Endothelial cell of umbilical vein (primary cell): ENCODE results near the gene MAL. TPM values are rescaled to one million over a fixed set of nuclear protein-coding genes. Genes with fewer than 3 reads are reported as not detected.

ENCODE experiments used
- BruUV-seq: library from RNA; stranded (reverse); fragments of 400-500 nt; replicated peaks from 2 replicates; lab custom pipeline; 2021; lab: Mats Ljungman, UMichigan
- CTCF ChIA-PET: fragments of 300-600, 350-600 bp; sonication (Branson Sonifier 250); formaldehyde crosslinking; loops from one replicate; lab custom pipeline; 2021; ENCODE audit warnings: antibody characterized with exemption, inconsistent platforms; lab: Charles Lee
- POLR2A ChIA-PET: fragments of 300-600, 350-600 bp; sonication (Branson Sonifier 250); formaldehyde crosslinking; loops from one replicate; lab custom pipeline; 2021; ENCODE audit warnings: antibody characterized with exemption, inconsistent platforms; lab: Charles Lee
- DNase-seq: peaks from one replicate; pipeline ENCODE4 v3.0.0-alpha.2; 2011; ENCODE audit warnings: low read depth, low spot score
- FAIRE-seq: peaks from 2 replicates; lab custom pipeline; 2011; peaks lifted over from hg19 to GRCh38; lab: Jason Lieb, UNC
- H2AFZ ChIP-seq: 2 replicates; pipeline ENCODE4 v1.6.0; 2012; ENCODE audit warnings: low read depth, low read length, control low read depth, inconsistent platforms
- H3K27ac ChIP-seq: 2 replicates; pipeline ENCODE4 v1.5.1; 2011; ENCODE audit warnings: low read depth, mild to moderate bottlenecking, control low read depth, low read length, moderate library complexity; ENCODE audit not compliant: insufficient read depth
- H3K27me3 ChIP-seq, 2 experiments: 2 replicates each; pipeline versions ENCODE4 v1.6.0 to v1.6.1; 2011; ENCODE audit warnings: low read length in 2 of 2, mixed read lengths in 1 of 2; ENCODE audit not compliant: control insufficient read depth in 2 of 2, insufficient read depth in 2 of 2
- H3K36me3 ChIP-seq, 2 experiments: 2 replicates in 1 of 2; 3 replicates in 1 of 2; pipeline ENCODE4 v1.5.1; 2011; ENCODE audit warnings: low read length in 2 of 2, mild to moderate bottlenecking in 1 of 2, moderate library complexity in 1 of 2; ENCODE audit not compliant: control insufficient read depth in 2 of 2, insufficient read depth in 2 of 2; ENCODE audit errors: extremely low read depth in 1 of 2
- H3K4me1 ChIP-seq: 3 replicates; pipeline ENCODE4 v1.5.1; 2011; ENCODE audit warnings: mild to moderate bottlenecking, low read length; ENCODE audit not compliant: control insufficient read depth, insufficient read depth; ENCODE audit errors: extremely low read depth
- H3K4me2 ChIP-seq: 2 replicates; pipeline ENCODE4 v1.6.1; 2011; ENCODE audit warnings: low read length, control low read depth, mixed read lengths; ENCODE audit not compliant: insufficient read depth
- H3K4me3 ChIP-seq, 3 experiments: fragments of 200-600 bp in 1 of 3; sonication (generic), shearing (Covaris generic) in 1 of 3; replicated peaks in 1 of 3; 2 replicates each; pipeline ENCODE4 v1.5.1; 2011 to 2016; ENCODE audit warnings: control low read depth in 3 of 3, low read length in 3 of 3, mild to moderate bottlenecking in 2 of 3, inconsistent platforms in 1 of 3, low read depth in 1 of 3, moderate library complexity in 1 of 3; ENCODE audit not compliant: insufficient read depth in 1 of 3
- H3K79me2 ChIP-seq: 2 replicates; pipeline ENCODE4 v1.6.0; 2012; ENCODE audit warnings: low read length, inconsistent platforms; ENCODE audit not compliant: control insufficient read depth, insufficient read depth
- H3K9ac ChIP-seq: replicated peaks from 2 replicates; pipeline ENCODE3; 2011; ENCODE audit warnings: low read length, control low read depth; ENCODE audit not compliant: insufficient read depth; ENCODE audit errors: extremely low read depth
- H3K9me1 ChIP-seq: replicated peaks from 3 replicates; pipeline ENCODE4 v1.6.0; 2011; ENCODE audit warnings: mild to moderate bottlenecking, low read length; ENCODE audit not compliant: control insufficient read depth, insufficient read depth; ENCODE audit errors: extremely low read depth
- H3K9me3 ChIP-seq: replicated peaks from 2 replicates; pipeline ENCODE4 v1.5.1; 2012; ENCODE audit warnings: low read length, inconsistent platforms; ENCODE audit not compliant: control insufficient read depth, insufficient read depth
- H4K20me1 ChIP-seq: replicated peaks from 2 replicates; pipeline ENCODE3; 2011; ENCODE audit warnings: mild to moderate bottlenecking, low read length; ENCODE audit not compliant: control insufficient read depth, insufficient read depth; ENCODE audit errors: extremely low read depth
- EZH2 ChIP-seq: IDR thresholded peaks from 2 replicates; pipeline ENCODE4 v1.6.1; 2012; ENCODE audit warnings: borderline replicate concordance, low read depth, mild to moderate bottlenecking, moderate library complexity, low read length, inconsistent platforms; ENCODE audit not compliant: severe bottlenecking
- FOS ChIP-seq: IDR thresholded peaks from 2 replicates; pipeline ENCODE4 v1.6.1; 2011; ENCODE audit warnings: mild to moderate bottlenecking, low read length, moderate library complexity, borderline replicate concordance; ENCODE audit not compliant: insufficient read depth
- GATA2 ChIP-seq: IDR thresholded peaks from 2 replicates; pipeline ENCODE4 v1.7.0; 2011; ENCODE audit warnings: low read depth, mild to moderate bottlenecking, moderate library complexity, mixed read lengths, low read length; ENCODE audit not compliant: insufficient read length, insufficient read depth
- JUN ChIP-seq: IDR thresholded peaks from 2 replicates; pipeline ENCODE4 v1.6.1; 2011; ENCODE audit warnings: borderline replicate concordance, low read depth; ENCODE audit not compliant: insufficient read length, insufficient read depth
- MAX ChIP-seq: IDR thresholded peaks from 2 replicates; pipeline ENCODE4 v1.6.1; 2011; ENCODE audit not compliant: insufficient read depth, insufficient read length
- MYC ChIP-seq: IDR thresholded peaks from one replicate; pipeline ENCODE4 v1.6.1; 2011; ENCODE audit warnings: mild to moderate bottlenecking, low read depth, low read length
- POLR2A ChIP-seq: IDR thresholded peaks from 2 replicates; pipeline ENCODE4 v1.6.1; 2012; ENCODE audit warnings: low read depth, mild to moderate bottlenecking, control low read depth, low read length
- POLR2AphosphoS5 ChIP-seq: IDR thresholded peaks from 2 replicates; pipeline ENCODE4 v1.6.1; 2012; ENCODE audit warnings: low read depth, mild to moderate bottlenecking, control low read depth, low read length, moderate library complexity; ENCODE audit not compliant: insufficient read depth
- dilution Hi-C: fragments of 300-500 bp; cut with MboI; formaldehyde crosslinking; loops from one replicate; pipeline ENCODE4 v1.15.0; 2019; ENCODE audit warnings: low sequenced_read_pairs; ENCODE audit not compliant: extremely low pct_ligation_motif_present
- intact Hi-C: fragments of 100-400 bp; cut with micrococcal nuclease; formaldehyde crosslinking; loops from one replicate; pipeline ENCODE4 v1.10.0; 2022
- polyA plus RNA-seq, 4 experiments: library from polyadenylated mRNA; depleted of rRNA in 3 of 4; stranded (reverse) in 3 of 4; unstranded in 1 of 4; fragments of >200 nt; gene quantifications; 2 replicates each; pipeline versions ENCODE4 v1.2.1 to v1.2.3, GENCODE V29; 2011 to 2012; ENCODE audit warnings: missing spikeins in 1 of 4
- total RNA-seq: library from RNA; stranded (reverse); gene quantifications from 2 replicates; pipeline ENCODE4 v1.2.3, GENCODE V29; 2021
- TF ChIP-seq, protein P1 (sequence below), 2 donors: IDR thresholded peaks; 1 replicate in 1 of 2; 2 replicates in 1 of 2; pipeline ENCODE4 v1.5.1; 2011; ENCODE audit warnings: low read length in 2 of 2, mild to moderate bottlenecking in 2 of 2, moderate library complexity in 2 of 2, control low read depth in 1 of 2, inconsistent platforms in 1 of 2, low read depth in 1 of 2; ENCODE audit not compliant: insufficient read depth in 1 of 2; ENCODE audit errors: extremely low read depth in 1 of 2

The MAL gene
- total and polyA plus RNA-seq, 2 donors (not counting 3 experiments of a cell fraction or from before 2014, with no cell fraction given): not detected

DNA sequence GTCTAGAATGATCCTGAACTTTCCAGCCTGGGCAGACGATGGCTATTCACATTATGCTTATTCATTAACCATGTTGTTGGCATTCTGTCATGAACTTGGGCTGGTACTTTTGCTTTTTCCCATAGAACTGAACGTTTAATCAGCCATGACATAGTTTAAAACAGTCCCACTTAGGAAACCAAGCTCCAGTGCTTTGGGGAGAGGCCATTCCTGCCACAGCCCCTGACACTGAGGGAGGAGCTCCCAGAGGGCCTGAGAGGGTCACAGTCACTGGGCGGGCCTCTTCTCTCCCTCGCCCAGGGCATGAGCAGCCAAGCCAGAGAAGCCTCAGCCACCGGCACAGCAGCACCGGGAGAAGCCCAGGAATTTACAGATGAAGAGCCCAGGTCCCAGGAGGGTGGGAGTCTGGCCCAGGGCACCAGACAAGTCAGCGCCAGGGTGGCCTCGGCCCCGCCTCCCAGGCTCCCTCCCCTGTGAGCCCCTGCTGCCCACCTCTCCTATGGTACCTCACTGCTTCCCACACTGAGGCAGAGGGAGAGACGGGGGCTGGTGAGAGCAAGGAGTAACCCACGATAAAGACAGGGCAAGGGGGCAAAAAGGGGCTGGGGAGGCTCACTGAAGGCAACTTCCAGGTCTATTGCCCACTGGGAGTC is 33.6 kb downstream of the MAL start:
- no peaks in the 10 kb centered on the region for H3K36me3 ChIP-seq
- H4K20me1 ChIP-seq: no peaks in the 10 kb centered on the region
- no peak overlapping the region for H2AFZ ChIP-seq
- H3K4me2 ChIP-seq: no peak overlapping the region
- H3K27ac ChIP-seq: no peak overlapping the region
- POLR2A ChIA-PET: no interaction called here
- H3K4me3 ChIP-seq: no peak overlapping the region
- H3K4me1 ChIP-seq: no peaks in the 10 kb centered on the region
- no peak for DNase-seq
- dilution Hi-C loops: no loop called here
- no peaks in the 10 kb centered on the region for H3K79me2 ChIP-seq
- intact Hi-C loops: no loop called here
- H3K27me3 ChIP-seq: no peaks in the 10 kb centered on the region
- no peaks in the 10 kb centered on the region for H3K9me1 ChIP-seq
- no peaks in the 10 kb centered on the region for H3K9me3 ChIP-seq
- no peak for TF ChIP-seq EZH2
- TF ChIP-seq JUN: no peak
- TF ChIP-seq POLR2AphosphoS5: no peak
- TF ChIP-seq FOS: no peak
- no peak for TF ChIP-seq GATA2
- TF ChIP-seq, protein P1, sequence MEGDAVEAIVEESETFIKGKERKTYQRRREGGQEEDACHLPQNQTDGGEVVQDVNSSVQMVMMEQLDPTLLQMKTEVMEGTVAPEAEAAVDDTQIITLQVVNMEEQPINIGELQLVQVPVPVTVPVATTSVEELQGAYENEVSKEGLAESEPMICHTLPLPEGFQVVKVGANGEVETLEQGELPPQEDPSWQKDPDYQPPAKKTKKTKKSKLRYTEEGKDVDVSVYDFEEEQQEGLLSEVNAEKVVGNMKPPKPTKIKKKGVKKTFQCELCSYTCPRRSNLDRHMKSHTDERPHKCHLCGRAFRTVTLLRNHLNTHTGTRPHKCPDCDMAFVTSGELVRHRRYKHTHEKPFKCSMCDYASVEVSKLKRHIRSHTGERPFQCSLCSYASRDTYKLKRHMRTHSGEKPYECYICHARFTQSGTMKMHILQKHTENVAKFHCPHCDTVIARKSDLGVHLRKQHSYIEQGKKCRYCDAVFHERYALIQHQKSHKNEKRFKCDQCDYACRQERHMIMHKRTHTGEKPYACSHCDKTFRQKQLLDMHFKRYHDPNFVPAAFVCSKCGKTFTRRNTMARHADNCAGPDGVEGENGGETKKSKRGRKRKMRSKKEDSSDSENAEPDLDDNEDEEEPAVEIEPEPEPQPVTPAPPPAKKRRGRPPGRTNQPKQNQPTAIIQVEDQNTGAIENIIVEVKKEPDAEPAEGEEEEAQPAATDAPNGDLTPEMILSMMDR (IDR thresholded peaks at IDR 0.05; ENCODE audit: extremely low read depth in 1 of 2, insufficient read depth in 1 of 2, low read depth in 1 of 2, low read length in 2 of 2): no peak
- TF ChIP-seq POLR2A: no peak
- TF ChIP-seq MYC: no peak
- no peak for TF ChIP-seq MAX
- no peak for FAIRE-seq
- no TSS peak for BruUV-seq
- CTCF ChIA-PET: no interaction called here
- H3K9ac ChIP-seq: no peak overlapping the region
